Lower leg skin (tissue), 3 donors: ENCODE results near the gene CD180.

ENCODE experiments used
- CTCF ChIP-seq, 3 donors: fragments of 450-650 bp; IDR thresholded peaks; one replicate each; pipeline ENCODE4 v1.5.1; 2016; ENCODE audit warnings: antibody characterized with exemption in 3 of 3, mild to moderate bottlenecking in 3 of 3, moderate library complexity in 2 of 3
- POLR2A ChIP-seq, 2 donors: fragments of 450-650 bp; IDR thresholded peaks; one replicate each; pipeline ENCODE4 v1.6.1; 2016 to 2017; ENCODE audit warnings: antibody characterized with exemption in 2 of 2, mild to moderate bottlenecking in 1 of 2, moderate library complexity in 1 of 2

- TF ChIP-seq CTCF (IDR thresholded peaks at IDR 0.05), result no peak
- no peak for TF ChIP-seq POLR2A (IDR thresholded peaks at IDR 0.05)
Measured at GRCh38 chr5:67241326-67241725, 44.7 kb upstream of the CD180 start.
